ENCODE results near the gene NCK2.
"Not testable (repeated sequence)": the region's sequence is repeated elsewhere in the genome, so short reads cannot be mapped to it uniquely, and the experiment has no call there.

GRCh38 chr2:105897694-105898093 lies 153.0 kb downstream of the NCK2 start:
- TF ChIP-seq POLR2A, CTCF, EP300, POLR2AphosphoS5 (IDR thresholded peaks at IDR 0.05): not testable (repeated sequence)

Measured in sigmoid colon (tissue), 4 donors.